RWPE1 (cell line): ENCODE measurements around the gene STAG3.
A peak's percentile ranks its signal among the peaks of the same experiment; 100 is the strongest.
"Not testable (repeated sequence)": the region's sequence is repeated elsewhere in the genome, so short reads cannot be mapped to it uniquely, and the experiment has no call there.

Experiments
- CTCF ChIA-PET: fragments of 350-600 bp; sonication (Branson Sonifier 250); formaldehyde crosslinking; extraction: SDS; loops from one replicate; lab custom pipeline; 2021; lab: Yijun Ruan, JAX
- POLR2A ChIA-PET: fragments of 400-600 bp; formaldehyde crosslinking; extraction: SDS; loops from one replicate; lab custom pipeline; 2020; ENCODE audit warnings: antibody characterized with exemption; ENCODE audit not compliant: low non-redundant PET; lab: Yijun Ruan, JAX
- DNase-seq: peaks from one replicate; pipeline ENCODE4 v3.0.0; 2012; ENCODE audit warnings: low spot score
- H3K27ac ChIP-seq: fragments of 450-650 bp; 2 replicates; pipeline ENCODE4 v1.5.1; 2017
- CTCF ChIP-seq: fragments of 450-650 bp; conservative IDR thresholded peaks from 2 replicates; pipeline ENCODE4 v1.5.1; 2017; ENCODE audit warnings: low read depth, mild to moderate bottlenecking

STAG3 gene

GRCh38 chr7:100177045-100178001 lies at the start of gene STAG3, which contains the start of gene GPC2:
Gene STAG3, plus strand, starts transcription at chr7:100177918. Its CDS starts 2,639 bp downstream, at chr7:100180557.
Gene GPC2, minus strand, starts transcription at chr7:100177381. Its CDS starts 182 bp downstream, at chr7:100177199.
- no peak for TF ChIP-seq CTCF
- ChIA-PET POLR2A (interaction anchor here (0.6 to 1.3 kb wide), 2 partner anchors 28 to 108 kb away, joined by 5 to 10 read pairs; partner anchors contain the start of gene LAMTOR4), CTCF (interaction anchor here (0.6 to 1.5 kb wide), 3 partner anchors 22 to 47 kb away, joined by 3 to 6 read pairs (median 3); no protein-coding TSS in a partner anchor)
- peak; percentile 95 for DNase-seq
- H3K27ac ChIP-seq = peak within 1 kb of the TSS; percentile 44

GRCh38 chr7:100128637-100128963 lies 49.1 kb upstream of the STAG3 start:
- TF ChIP-seq CTCF = no peak
- POLR2A ChIA-PET = no interaction called here
- no peak overlapping the region for H3K27ac ChIP-seq
- CTCF ChIA-PET = interaction anchor here (0.6 kb wide), 1 partner anchor 20 kb away, joined by 4 read pairs; no protein-coding TSS in a partner anchor
- DNase-seq = no peak

GRCh38 chr7:100130220-100130607 lies 47.5 kb upstream of the STAG3 start:
- H3K27ac ChIP-seq, POLR2A ChIA-PET, DNase-seq: not testable (repeated sequence)
- CTCF ChIA-PET = interaction anchor here (0.5 to 1.6 kb wide), 9 partner anchors 9 to 1191 kb away, joined by 3 to 6 read pairs (median 4); partner anchors contain the start of gene STAG3

GRCh38 chr7:100130608-100131453 lies 46.9 kb upstream of the STAG3 start:
- ChIA-PET CTCF (interaction anchor here (0.5 to 1.6 kb wide), 13 partner anchors 8 to 289 kb away, joined by 3 to 6 read pairs (median 4); partner anchors contain the start of genes AP4M1, MCM7, PVRIG and STAG3), POLR2A (no interaction called here)
- H3K27ac ChIP-seq = no peak overlapping the region
- peak; percentile 98 for TF ChIP-seq CTCF
- no peak for DNase-seq

GRCh38 chr7:100132126-100132525 lies 45.6 kb upstream of the STAG3 start:
- ChIA-PET POLR2A (interaction anchor here (0.6 kb wide), 1 partner anchor 25 kb away, joined by 3 read pairs; no protein-coding TSS in a partner anchor), CTCF (interaction anchor here (0.7 to 1.2 kb wide), 8 partner anchors 22 to 288 kb away, joined by 3 to 7 read pairs (median 4); partner anchors contain the start of gene GPC2)
- DNase-seq = no peak
- TF ChIP-seq CTCF = no peak
- no peak overlapping the region for H3K27ac ChIP-seq

- DNase-seq = peak; percentile 77
- CTCF ChIA-PET = interaction anchor here (0.5 to 1.1 kb wide), 13 partner anchors 22 to 574 kb away, joined by 3 to 7 read pairs (median 3); partner anchors contain the start of gene GPC2
- POLR2A ChIA-PET = interaction anchor here (0.6 kb wide), 2 partner anchors 14 to 25 kb away, joined by 3 to 6 read pairs; no protein-coding TSS in a partner anchor
These were observed 45.0 kb upstream of the STAG3 start for GRCh38 chr7:100132697-100133151.

More at GRCh38 chr7:100132697-100133151, 45.0 kb upstream of the STAG3 start:
- no peak overlapping the region for H3K27ac ChIP-seq
- TF ChIP-seq CTCF = peak; percentile 97
